Glutamatergic neuron (in vitro differentiated cells): ENCODE measurements around the gene CPNE7. TPM values are rescaled to one million over a fixed set of nuclear protein-coding genes. Genes with fewer than 3 reads are reported as not detected.

Source experiments
- DNase-seq: peaks from one replicate; pipeline ENCODE4 v3.0.0; 2022
- H3K27ac Mint-ChIP-seq: one replicate; pipeline ENCODE4 v1.8.0; 2020; ENCODE audit warnings: mild to moderate bottlenecking, mixed read lengths, inconsistent platforms; ENCODE audit not compliant: unreplicated experiment
- H3K27me3 Mint-ChIP-seq: one replicate; pipeline ENCODE4 v1.8.0; 2020; ENCODE audit warnings: mild to moderate bottlenecking, moderate library complexity, mixed read lengths, inconsistent platforms; ENCODE audit not compliant: unreplicated experiment
- H3K36me3 Mint-ChIP-seq: one replicate; pipeline ENCODE4 v1.8.0; 2020; ENCODE audit warnings: mild to moderate bottlenecking, mixed read lengths, inconsistent platforms; ENCODE audit not compliant: unreplicated experiment
- H3K4me1 Mint-ChIP-seq: one replicate; pipeline ENCODE4 v1.8.0; 2020; ENCODE audit warnings: mild to moderate bottlenecking, low read depth, mixed read lengths, inconsistent platforms; ENCODE audit not compliant: unreplicated experiment
- H3K4me3 Mint-ChIP-seq: one replicate; pipeline ENCODE4 v1.8.0; 2020; ENCODE audit warnings: mild to moderate bottlenecking, mixed read lengths, inconsistent platforms; ENCODE audit not compliant: unreplicated experiment
- H3K9me3 Mint-ChIP-seq: one replicate; pipeline ENCODE4 v1.8.0; 2020; ENCODE audit warnings: mild to moderate bottlenecking, moderate library complexity, mixed read lengths, inconsistent platforms; ENCODE audit not compliant: unreplicated experiment
- long read RNA-seq: library from polyadenylated mRNA; unstranded; transcript quantifications from one replicate; pipeline ENCODE4 v2.0.0, GENCODE V29; 2020; ENCODE audit not compliant: unreplicated experiment
- total RNA-seq: library from RNA; stranded (reverse); fragmentation: NEBNext Ultra II Directional; extraction: Animal tissue kit (Norgen Biotek cat#: 25700); gene quantifications from one replicate; pipeline ENCODE4 v1.2.1, GENCODE V29; 2021; ENCODE audit not compliant: unreplicated experiment
- TF ChIP-seq, protein P1 (sequence below): fragments of 200-600 bp; sonication (generic); IDR thresholded peaks from one replicate; pipeline ENCODE4 v1.5.0; 2021; ENCODE audit not compliant: partially characterized antibody, unreplicated experiment

CPNE7 gene
- 17.8 TPM for total RNA-seq
- long read RNA-seq, partial matches to known transcripts, result 0 of 2 reads
- long read RNA-seq, other reads (novel, unspliced or antisense), result 1 of 2 reads

DNA sequence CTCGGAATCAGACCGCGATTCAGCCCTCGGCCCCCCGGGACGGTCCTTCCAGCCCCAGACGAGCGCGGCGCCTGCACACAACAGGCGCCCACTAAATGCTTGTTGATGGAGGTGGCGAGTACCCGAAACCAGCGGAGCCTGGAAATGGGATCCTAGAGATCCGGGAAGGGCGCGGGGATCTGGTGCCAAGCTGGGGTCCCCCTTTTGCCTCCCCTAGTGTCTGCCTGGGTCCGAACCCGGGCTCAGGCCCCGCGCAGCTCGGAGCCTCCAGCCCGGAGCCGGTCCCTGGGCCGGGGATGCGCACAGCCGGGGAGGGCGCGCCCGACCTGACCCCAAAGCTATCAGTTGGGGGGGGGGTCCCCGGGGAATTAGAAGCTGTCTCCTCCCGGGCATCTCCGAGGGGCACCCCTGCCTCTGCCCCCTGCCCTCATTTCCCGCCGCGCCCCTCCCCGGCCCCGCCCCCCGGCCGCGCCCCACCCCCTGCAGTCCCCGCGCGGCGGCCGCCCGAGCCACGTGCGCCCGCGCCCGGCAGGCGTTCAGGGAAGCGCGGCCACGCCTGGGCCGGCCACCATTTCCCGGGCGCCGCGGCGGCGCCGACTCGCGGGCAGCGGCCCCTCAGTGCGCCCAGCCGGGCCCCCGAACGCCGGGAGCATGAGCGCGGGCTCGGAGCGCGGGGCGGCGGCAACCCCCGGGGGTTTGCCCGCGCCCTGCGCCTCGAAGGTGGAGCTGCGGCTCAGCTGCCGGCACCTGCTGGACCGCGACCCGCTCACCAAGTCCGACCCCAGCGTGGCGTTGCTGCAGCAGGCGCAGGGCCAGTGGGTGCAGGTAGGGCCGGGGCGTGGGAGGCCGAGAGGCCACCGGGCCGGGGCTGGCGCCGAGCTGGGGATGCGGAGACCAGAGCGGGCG is at the start of gene CPNE7:
TSS of gene CPNE7 (plus strand) at position 512 of the 906 bp plus-strand sequence. CDS start at position 652, 140 bp downstream.
- H3K9me3 Mint-ChIP-seq, result peaks cover 10% of the 10 kb centered on the region
- peaks cover 15% of the 10 kb centered on the region for H3K4me1 Mint-ChIP-seq
- peaks cover 14% of the 10 kb centered on the region for H3K27me3 Mint-ChIP-seq
- H3K4me3 Mint-ChIP-seq, result no peak within 1 kb of the TSS
- H3K36me3 Mint-ChIP-seq, result no peaks in the 10 kb centered on the region
- DNase-seq, result no peak
- no peak within 1 kb of the TSS for H3K27ac Mint-ChIP-seq
- TF ChIP-seq, protein P1, sequence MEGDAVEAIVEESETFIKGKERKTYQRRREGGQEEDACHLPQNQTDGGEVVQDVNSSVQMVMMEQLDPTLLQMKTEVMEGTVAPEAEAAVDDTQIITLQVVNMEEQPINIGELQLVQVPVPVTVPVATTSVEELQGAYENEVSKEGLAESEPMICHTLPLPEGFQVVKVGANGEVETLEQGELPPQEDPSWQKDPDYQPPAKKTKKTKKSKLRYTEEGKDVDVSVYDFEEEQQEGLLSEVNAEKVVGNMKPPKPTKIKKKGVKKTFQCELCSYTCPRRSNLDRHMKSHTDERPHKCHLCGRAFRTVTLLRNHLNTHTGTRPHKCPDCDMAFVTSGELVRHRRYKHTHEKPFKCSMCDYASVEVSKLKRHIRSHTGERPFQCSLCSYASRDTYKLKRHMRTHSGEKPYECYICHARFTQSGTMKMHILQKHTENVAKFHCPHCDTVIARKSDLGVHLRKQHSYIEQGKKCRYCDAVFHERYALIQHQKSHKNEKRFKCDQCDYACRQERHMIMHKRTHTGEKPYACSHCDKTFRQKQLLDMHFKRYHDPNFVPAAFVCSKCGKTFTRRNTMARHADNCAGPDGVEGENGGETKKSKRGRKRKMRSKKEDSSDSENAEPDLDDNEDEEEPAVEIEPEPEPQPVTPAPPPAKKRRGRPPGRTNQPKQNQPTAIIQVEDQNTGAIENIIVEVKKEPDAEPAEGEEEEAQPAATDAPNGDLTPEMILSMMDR, result no peak

DNA sequence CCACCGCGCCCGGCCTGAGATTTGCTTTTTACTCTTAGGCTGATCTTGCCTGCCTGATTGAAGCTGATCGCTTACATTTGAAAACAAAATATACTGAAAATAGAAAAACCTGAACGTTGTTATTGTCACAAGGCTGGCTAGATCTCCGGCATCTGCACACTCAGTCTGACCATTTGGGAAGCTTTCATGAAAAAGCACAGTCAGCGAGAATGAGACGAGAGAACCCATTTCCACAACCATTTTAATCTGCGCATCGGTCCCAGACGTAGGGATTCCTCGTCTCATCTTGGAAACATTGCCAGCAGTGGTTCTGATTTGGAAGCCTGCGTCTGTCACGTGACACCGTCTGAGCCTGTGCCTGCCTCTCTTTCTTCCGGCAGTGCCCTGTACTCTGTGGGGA is 46.5 kb upstream of the CPNE7 start:
- Mint-ChIP-seq H3K36me3 (no peaks in the 10 kb centered on the region), H3K4me1 (no peaks in the 10 kb centered on the region), H3K27me3 (peaks cover 6% of the 10 kb centered on the region), H3K27ac (no peak overlapping the region), H3K9me3 (no peaks in the 10 kb centered on the region), H3K4me3 (no peak overlapping the region)
- TF ChIP-seq, protein P1, result no peak
- no peak for DNase-seq

GRCh38 chr16:89530401-89531381 is 44.9 kb upstream of the CPNE7 start:
- peaks cover 6% of the 10 kb centered on the region for H3K27me3 Mint-ChIP-seq
- no peaks in the 10 kb centered on the region for H3K36me3 Mint-ChIP-seq
- TF ChIP-seq, protein P1, result no peak
- no peaks in the 10 kb centered on the region for H3K9me3 Mint-ChIP-seq
- no peak overlapping the region for H3K27ac Mint-ChIP-seq
- no peaks in the 10 kb centered on the region for H3K4me1 Mint-ChIP-seq
- no peak for DNase-seq
- no peak overlapping the region for H3K4me3 Mint-ChIP-seq

GRCh38 chr16:89531821-89532526 is 43.6 kb upstream of the CPNE7 start:
- Mint-ChIP-seq H3K4me1 (no peaks in the 10 kb centered on the region), H3K9me3 (no peaks in the 10 kb centered on the region), H3K27me3 (peaks cover 6% of the 10 kb centered on the region), H3K36me3 (no peaks in the 10 kb centered on the region), H3K4me3 (no peak overlapping the region), H3K27ac (no peak overlapping the region)
- no peak for DNase-seq
- TF ChIP-seq, protein P1, result no peak
